Measurements from ENCODE around the gene POLL.

POLL gene

GRCh38 chr10:101616415-101617101 is 28.5 kb upstream of the POLL start:
- TF ChIP-seq CTCF (IDR thresholded peaks at IDR 0.05; ENCODE audit: low read depth, low read length, missing control alignments): no peak
- H3K4me3 ChIP-seq (replicated peaks; ENCODE audit: low read depth, low read length): no peak overlapping the region
- no peak for DNase-seq (ENCODE audit: extremely low read depth, low read depth)

- TF ChIP-seq CTCF (IDR thresholded peaks at IDR 0.05; ENCODE audit: low read depth, low read length, missing control alignments): no peak
- no peak for DNase-seq (ENCODE audit: extremely low read depth, low read depth)
- H3K4me3 ChIP-seq (replicated peaks; ENCODE audit: low read depth, low read length): no peak overlapping the region
Observed at GRCh38 chr10:101615525-101616116, 27.6 kb upstream of the POLL start.

DNA sequence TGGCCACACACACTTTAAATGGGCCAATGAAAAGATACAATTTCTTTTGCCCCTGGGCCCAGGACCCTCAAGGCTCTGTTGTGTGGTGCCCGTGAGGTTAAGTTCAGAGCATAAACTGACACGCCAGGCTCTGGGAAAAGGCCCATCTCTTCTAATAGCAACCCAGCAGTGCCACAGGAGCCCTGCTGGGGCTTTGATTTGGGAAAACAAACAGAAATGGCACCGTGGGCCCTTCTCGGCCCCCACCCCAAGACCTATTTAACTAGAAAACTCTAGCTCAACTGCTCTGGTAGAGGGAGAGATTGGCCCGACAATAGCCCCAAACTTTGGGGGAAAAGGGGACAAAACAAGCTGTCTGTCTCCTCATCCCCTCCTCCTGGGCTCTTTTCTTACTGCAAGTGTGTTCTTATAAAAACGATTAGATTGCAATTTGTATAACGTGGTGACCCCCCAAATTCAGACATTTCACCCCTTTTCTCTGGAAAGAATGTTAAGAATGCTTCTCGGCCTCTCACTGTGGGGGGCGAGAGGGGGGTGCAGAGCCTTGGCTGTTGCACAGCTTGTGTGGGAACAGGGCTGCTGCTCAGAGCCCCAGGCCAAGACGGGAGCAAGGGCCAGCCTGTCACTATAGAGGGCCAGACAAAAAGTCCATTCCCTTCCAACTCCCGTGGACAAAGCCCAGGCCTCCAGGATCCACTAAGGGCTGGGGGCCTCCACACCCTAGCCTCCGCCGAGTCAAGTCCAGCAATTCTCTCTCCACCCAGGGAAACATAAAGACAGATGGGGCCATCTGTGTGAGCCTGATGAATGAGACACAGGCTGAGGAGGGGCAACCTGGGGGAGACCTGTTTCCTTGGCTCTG is 26.8 kb upstream of the POLL start:
- TF ChIP-seq CTCF (IDR thresholded peaks at IDR 0.05; ENCODE audit: low read depth, low read length, missing control alignments): no peak

GRCh38 chr10:101613646-101614045 is 25.6 kb upstream of the POLL start:
- no peak overlapping the region for H3K4me3 ChIP-seq (replicated peaks; ENCODE audit: low read depth, low read length)
- TF ChIP-seq CTCF (IDR thresholded peaks at IDR 0.05; ENCODE audit: low read depth, low read length, missing control alignments): no peak

More for the DNA sequence above, 26.8 kb upstream of the POLL start:
- no peak overlapping the region for H3K4me3 ChIP-seq (replicated peaks; ENCODE audit: low read depth, low read length)
- no peak for DNase-seq (ENCODE audit: extremely low read depth, low read depth)

DNA sequence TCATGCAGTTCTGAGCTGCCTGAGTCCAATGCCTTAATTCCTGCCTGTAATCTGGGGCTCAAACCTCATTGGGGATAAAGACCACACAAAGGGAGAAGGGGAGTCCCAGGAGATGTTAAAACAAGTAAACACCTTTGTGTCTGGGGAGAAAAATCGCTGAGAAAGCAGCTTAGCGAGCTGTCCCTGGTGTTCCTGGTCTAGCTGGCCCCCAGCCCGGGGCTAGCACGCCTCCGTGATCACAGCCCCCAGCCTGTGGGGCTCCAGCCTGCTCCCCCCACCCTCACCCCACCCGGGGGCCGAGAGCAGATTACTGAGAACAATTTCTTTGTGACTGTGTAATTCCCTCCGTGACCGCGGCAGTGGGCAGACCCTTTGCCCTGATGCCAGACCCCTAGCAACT is 24.8 kb upstream of the POLL start:
- TF ChIP-seq CTCF (IDR thresholded peaks at IDR 0.05; ENCODE audit: low read depth, low read length, missing control alignments): no peak
- no peak overlapping the region for H3K4me3 ChIP-seq (replicated peaks; ENCODE audit: low read depth, low read length)
- DNase-seq (ENCODE audit: extremely low read depth, low read depth): no peak

More at GRCh38 chr10:101613646-101614045, 25.6 kb upstream of the POLL start:
- DNase-seq (ENCODE audit: extremely low read depth, low read depth): no peak

DNA sequence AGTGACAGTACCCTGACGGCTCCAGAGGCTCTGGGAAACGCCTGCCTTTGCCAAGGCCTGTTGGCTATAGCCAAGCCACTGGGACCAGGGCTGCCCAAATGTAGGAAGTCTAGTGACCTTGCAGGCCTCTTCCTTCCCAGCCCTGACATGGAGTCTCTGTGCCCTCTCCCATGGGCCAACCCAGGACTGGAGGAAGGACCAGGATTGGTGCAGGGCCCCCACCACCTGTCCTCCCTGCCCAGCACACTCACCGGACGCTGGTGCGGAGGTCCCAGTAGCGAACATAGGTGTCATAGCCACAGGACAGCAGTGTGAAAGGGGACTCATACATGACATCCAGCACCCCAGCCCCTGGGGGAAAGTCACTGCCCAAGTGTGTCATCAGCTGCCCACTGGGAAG is 24.0 kb upstream of the POLL start:
- no peak for DNase-seq (ENCODE audit: extremely low read depth, low read depth)
- TF ChIP-seq CTCF (IDR thresholded peaks at IDR 0.05; ENCODE audit: low read depth, low read length, missing control alignments): no peak
- no peak overlapping the region for H3K4me3 ChIP-seq (replicated peaks; ENCODE audit: low read depth, low read length)
